Astrocyte (in vitro differentiated cells and primary cell): Measurements from ENCODE around the gene STARD13. TPM values are rescaled to one million over a fixed set of nuclear protein-coding genes. Genes with fewer than 3 reads are reported as not detected.

Experiments
- DNase-seq: peaks from one replicate; pipeline ENCODE4 v3.0.0-alpha.2; 2010; ENCODE audit warnings: low read depth
- FAIRE-seq: peaks from 2 replicates; lab custom pipeline; 2011; peaks lifted over from hg19 to GRCh38; lab: Jason Lieb, UNC
- H2AFZ ChIP-seq: 2 replicates; pipeline ENCODE4 v1.6.0; 2012; ENCODE audit warnings: low read depth, low read length, inconsistent platforms
- H3K27ac ChIP-seq: 2 replicates; pipeline ENCODE4 v1.5.1; 2011; ENCODE audit warnings: low read depth, low read length, inconsistent platforms
- H3K27me3 ChIP-seq: 2 replicates; pipeline ENCODE4 v1.6.0; 2011; ENCODE audit warnings: low read length, inconsistent platforms; ENCODE audit not compliant: insufficient read depth
- H3K36me3 ChIP-seq: 2 replicates; pipeline ENCODE4 v1.5.1; 2011; ENCODE audit warnings: low read length, inconsistent platforms; ENCODE audit not compliant: insufficient read depth
- H3K4me1 ChIP-seq: 2 replicates; pipeline ENCODE4 v1.5.1; 2011; ENCODE audit warnings: low read length, inconsistent platforms; ENCODE audit not compliant: insufficient read depth
- H3K4me2 ChIP-seq: 2 replicates; pipeline ENCODE4 v1.6.0; 2012; ENCODE audit warnings: low read length, inconsistent platforms
- H3K4me3 ChIP-seq: 2 replicates; pipeline ENCODE4 v1.5.1; 2011; ENCODE audit warnings: low read depth, mild to moderate bottlenecking, low read length, inconsistent platforms; ENCODE audit not compliant: insufficient read depth
- H3K79me2 ChIP-seq: 2 replicates; pipeline ENCODE4 v1.6.0; 2012; ENCODE audit warnings: mild to moderate bottlenecking, low read length, inconsistent platforms; ENCODE audit not compliant: insufficient read depth
- H3K9ac ChIP-seq: 2 replicates; pipeline ENCODE4 v1.6.0; 2012; ENCODE audit warnings: mild to moderate bottlenecking, low read length, inconsistent platforms
- H3K9me3 ChIP-seq: 2 replicates; pipeline ENCODE4 v1.5.1; 2012; ENCODE audit warnings: low read depth, mild to moderate bottlenecking, low read length, inconsistent platforms; ENCODE audit not compliant: insufficient read depth
- H4K20me1 ChIP-seq: 2 replicates; pipeline ENCODE4 v1.6.0; 2012; ENCODE audit warnings: low read length, inconsistent platforms; ENCODE audit not compliant: insufficient read depth
- H3K27ac Mint-ChIP-seq: one replicate; pipeline ENCODE4 v1.8.0; 2021; ENCODE audit warnings: mild to moderate bottlenecking, mixed read lengths; ENCODE audit not compliant: unreplicated experiment
- H3K27me3 Mint-ChIP-seq: one replicate; pipeline ENCODE4 v1.8.0; 2021; ENCODE audit warnings: low read depth, mixed read lengths; ENCODE audit not compliant: unreplicated experiment
- H3K36me3 Mint-ChIP-seq: one replicate; pipeline ENCODE4 v1.8.0; 2021; ENCODE audit warnings: low read depth, mixed read lengths; ENCODE audit not compliant: unreplicated experiment
- H3K4me1 Mint-ChIP-seq: one replicate; pipeline ENCODE4 v1.8.0; 2021; ENCODE audit warnings: low read depth, mixed read lengths; ENCODE audit not compliant: unreplicated experiment
- H3K4me3 Mint-ChIP-seq: one replicate; pipeline ENCODE4 v1.8.0; 2021; ENCODE audit warnings: mild to moderate bottlenecking, moderate library complexity, mixed read lengths; ENCODE audit not compliant: unreplicated experiment
- H3K9me3 Mint-ChIP-seq: one replicate; pipeline ENCODE4 v1.8.0; 2021; ENCODE audit warnings: mild to moderate bottlenecking, mixed read lengths; ENCODE audit not compliant: unreplicated experiment
- EZH2 ChIP-seq: IDR thresholded peaks from 2 replicates; pipeline ENCODE4 v1.6.1; 2012; ENCODE audit warnings: mild to moderate bottlenecking, low read length, inconsistent platforms; ENCODE audit not compliant: insufficient read depth
- total RNA-seq: library from RNA; stranded (reverse); gene quantifications from 2 replicates; pipeline ENCODE4 v1.2.1, GENCODE V29; 2021
- TF ChIP-seq, protein P1 (sequence below): IDR thresholded peaks from 2 replicates; pipeline ENCODE4 v1.5.1; 2011; ENCODE audit warnings: low read depth, mild to moderate bottlenecking, inconsistent platforms, low read length, moderate library complexity; ENCODE audit not compliant: insufficient read depth

Gene STARD13
- total RNA-seq, 1 donor from 2014 or later = 30.1 TPM

DNA sequence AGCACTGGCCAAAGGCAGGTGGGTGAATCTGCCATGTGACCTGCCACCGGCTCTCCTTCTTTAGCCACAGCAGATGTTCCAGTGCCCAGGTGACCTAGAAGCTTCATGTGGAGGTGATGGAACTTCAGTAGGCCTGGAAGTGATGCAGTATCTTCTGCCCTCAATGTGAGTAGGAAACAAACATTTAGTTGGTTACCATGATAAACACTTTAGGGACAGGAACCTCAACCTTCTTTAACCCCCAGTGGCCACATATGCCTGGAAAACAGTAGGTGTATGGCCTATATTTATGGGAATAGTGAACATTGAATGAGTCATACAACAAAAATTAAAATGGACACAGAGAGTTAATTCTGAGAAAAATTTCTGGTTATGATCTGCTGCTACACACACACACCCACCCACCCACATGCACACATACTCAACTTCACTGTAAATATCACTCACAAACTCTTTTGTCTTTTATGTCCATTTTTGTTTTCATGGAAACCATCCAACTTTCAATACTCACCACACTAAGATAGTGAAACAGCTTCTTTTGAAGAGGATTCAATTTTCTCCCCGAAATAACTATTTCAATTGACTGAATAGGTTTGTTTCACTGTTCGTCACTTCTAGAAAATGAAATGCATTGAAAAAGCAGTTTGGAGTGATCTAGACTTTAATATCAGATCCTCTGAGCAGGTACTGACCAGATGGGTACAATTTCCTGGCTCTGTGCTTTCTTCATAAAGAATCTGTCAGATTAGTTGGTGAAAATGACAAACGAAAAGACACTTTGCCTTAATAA lies 97.3 kb downstream of the STARD13 start:
- no peak overlapping the region for H2AFZ ChIP-seq
- H3K4me1 ChIP-seq = peaks cover 71% of the 10 kb centered on the region
- peak overlapping the region; percentile 69 for H3K4me2 ChIP-seq
- Mint-ChIP-seq H3K4me3 (no peak overlapping the region), H3K4me1 (peaks cover 61% of the 10 kb centered on the region), H3K36me3 (peaks cover 4% of the 10 kb centered on the region), H3K27me3 (no peaks in the 10 kb centered on the region), H3K9me3 (no peaks in the 10 kb centered on the region), H3K27ac (peak overlapping the region; percentile 95)
- H3K27ac ChIP-seq = peak overlapping the region; percentile 93
- no peak for FAIRE-seq
- DNase-seq = peak; percentile 66
- peak overlapping the region; percentile 78 for H3K9ac ChIP-seq
- no peaks in the 10 kb centered on the region for H3K9me3 ChIP-seq
- H3K36me3 ChIP-seq = no peaks in the 10 kb centered on the region
- peaks cover 78% of the 10 kb centered on the region for H3K79me2 ChIP-seq
- H3K4me3 ChIP-seq = peak overlapping the region; percentile 22
- H3K27me3 ChIP-seq = no peaks in the 10 kb centered on the region
- no peak for TF ChIP-seq EZH2
- TF ChIP-seq, protein P1, sequence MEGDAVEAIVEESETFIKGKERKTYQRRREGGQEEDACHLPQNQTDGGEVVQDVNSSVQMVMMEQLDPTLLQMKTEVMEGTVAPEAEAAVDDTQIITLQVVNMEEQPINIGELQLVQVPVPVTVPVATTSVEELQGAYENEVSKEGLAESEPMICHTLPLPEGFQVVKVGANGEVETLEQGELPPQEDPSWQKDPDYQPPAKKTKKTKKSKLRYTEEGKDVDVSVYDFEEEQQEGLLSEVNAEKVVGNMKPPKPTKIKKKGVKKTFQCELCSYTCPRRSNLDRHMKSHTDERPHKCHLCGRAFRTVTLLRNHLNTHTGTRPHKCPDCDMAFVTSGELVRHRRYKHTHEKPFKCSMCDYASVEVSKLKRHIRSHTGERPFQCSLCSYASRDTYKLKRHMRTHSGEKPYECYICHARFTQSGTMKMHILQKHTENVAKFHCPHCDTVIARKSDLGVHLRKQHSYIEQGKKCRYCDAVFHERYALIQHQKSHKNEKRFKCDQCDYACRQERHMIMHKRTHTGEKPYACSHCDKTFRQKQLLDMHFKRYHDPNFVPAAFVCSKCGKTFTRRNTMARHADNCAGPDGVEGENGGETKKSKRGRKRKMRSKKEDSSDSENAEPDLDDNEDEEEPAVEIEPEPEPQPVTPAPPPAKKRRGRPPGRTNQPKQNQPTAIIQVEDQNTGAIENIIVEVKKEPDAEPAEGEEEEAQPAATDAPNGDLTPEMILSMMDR = no peak
- H4K20me1 ChIP-seq = no peaks in the 10 kb centered on the region

DNA sequence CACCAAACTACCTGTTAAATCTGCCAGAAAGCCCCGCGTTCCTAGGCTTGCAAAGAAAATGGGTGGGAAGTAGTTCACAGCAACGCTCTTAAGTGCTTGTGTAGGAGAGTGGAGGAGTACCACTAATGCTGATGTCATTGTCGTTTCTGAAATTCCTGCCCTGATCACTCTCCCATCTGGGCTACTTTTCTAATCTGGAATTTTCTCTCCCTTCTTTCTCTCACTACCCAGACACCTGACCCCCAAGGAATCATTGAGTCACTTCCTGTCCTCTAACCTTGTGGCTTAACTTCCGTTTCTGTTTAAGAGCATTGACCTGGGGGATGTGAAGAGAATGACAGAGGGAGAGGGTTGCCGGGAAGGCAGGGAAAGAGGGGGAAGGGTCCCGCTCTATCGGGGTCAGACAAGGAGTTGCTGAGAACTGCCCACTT lies 98.7 kb downstream of the STARD13 start:
- no peak overlapping the region for H3K4me3 ChIP-seq
- peak overlapping the region; percentile 93 for H3K27ac ChIP-seq
- H3K9ac ChIP-seq = peak overlapping the region; percentile 80
- Mint-ChIP-seq H3K36me3 (peaks cover 4% of the 10 kb centered on the region), H3K9me3 (no peaks in the 10 kb centered on the region), H3K4me3 (peak overlapping the region; percentile 45), H3K4me1 (peaks cover 69% of the 10 kb centered on the region), H3K27me3 (no peaks in the 10 kb centered on the region), H3K27ac (peak overlapping the region; percentile 97)
- H3K4me2 ChIP-seq = peak overlapping the region; percentile 71
- no peaks in the 10 kb centered on the region for H3K27me3 ChIP-seq
- H3K9me3 ChIP-seq = no peaks in the 10 kb centered on the region
- H4K20me1 ChIP-seq = no peaks in the 10 kb centered on the region
- H3K4me1 ChIP-seq = peaks cover 67% of the 10 kb centered on the region
- H3K79me2 ChIP-seq = peaks cover 79% of the 10 kb centered on the region
- no peak for TF ChIP-seq EZH2
- TF ChIP-seq, protein P1 = no peak
- H3K36me3 ChIP-seq = no peaks in the 10 kb centered on the region
- H2AFZ ChIP-seq = no peak overlapping the region
- DNase-seq (peak; percentile 94), FAIRE-seq (peak; percentile 82)

DNA sequence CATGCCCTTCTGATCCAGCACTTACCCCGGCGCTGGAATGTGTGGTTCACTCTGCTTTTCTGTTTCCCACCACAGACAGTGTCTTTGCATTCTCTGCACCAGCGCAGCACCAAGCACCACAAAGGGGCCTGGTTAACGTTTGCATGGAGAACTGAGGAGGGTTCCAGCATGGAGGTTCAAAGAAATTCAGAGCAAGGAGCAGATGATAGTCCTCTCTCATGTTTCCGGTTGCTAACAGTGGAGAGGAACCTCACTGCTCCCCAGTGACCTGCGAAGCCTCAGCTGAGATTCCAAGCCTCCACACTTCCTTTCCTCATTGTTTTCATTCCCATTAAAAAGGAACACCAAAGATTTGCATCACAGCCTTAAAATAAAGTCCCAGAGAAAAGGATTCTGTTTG lies 99.7 kb downstream of the STARD13 start:
- peak overlapping the region; percentile 80 for H3K9ac ChIP-seq
- H3K4me3 Mint-ChIP-seq = peak overlapping the region; percentile 45
- peak; percentile 23 for FAIRE-seq

More for the DNA sequence above, 99.7 kb downstream of the STARD13 start:
- Histone ChIP-seq H3K27me3 (no peaks in the 10 kb centered on the region), H3K27ac (peak overlapping the region; percentile 93), H3K4me3 (no peak overlapping the region), H3K4me2 (peak overlapping the region; percentile 71), H3K4me1 (peaks cover 57% of the 10 kb centered on the region), H3K9me3 (no peaks in the 10 kb centered on the region), H3K79me2 (peaks cover 79% of the 10 kb centered on the region), H4K20me1 (no peaks in the 10 kb centered on the region), H2AFZ (no peak overlapping the region), H3K36me3 (no peaks in the 10 kb centered on the region)
- DNase-seq = peak; percentile 67
- Mint-ChIP-seq H3K27me3 (no peaks in the 10 kb centered on the region), H3K4me1 (peaks cover 63% of the 10 kb centered on the region), H3K9me3 (no peaks in the 10 kb centered on the region), H3K27ac (peak overlapping the region; percentile 97), H3K36me3 (peaks cover 4% of the 10 kb centered on the region)
- TF ChIP-seq EZH2 = no peak
- TF ChIP-seq, protein P1 = no peak
